HUDEP-2 (cell line): ENCODE results near the gene KEL.

ENCODE experiments used
- DNase-seq, 76 experiments: peaks; one replicate each; lab custom pipeline; 2025; ENCODE audit not compliant: unreplicated experiment in 76 of 76; lab: John Stamatoyannopoulos, UW

The KEL gene

GRCh38 chr7:142901426-142902259, 60.5 kb downstream of the KEL start:
- no peak for DNase-seq

GRCh38 chr7:142899661-142900060, 62.5 kb downstream of the KEL start:
- no peak for DNase-seq

- no peak for DNase-seq
Observed at GRCh38 chr7:142898377-142899170, 63.6 kb downstream of the KEL start.

GRCh38 chr7:142897691-142898090, 64.5 kb downstream of the KEL start:
- DNase-seq: no peak

- DNase-seq: no peak
Observed at GRCh38 chr7:142896741-142897379, 65.3 kb downstream of the KEL start.

- no peak for DNase-seq
Observed at GRCh38 chr7:142896151-142896550, 66.0 kb downstream of the KEL start.

GRCh38 chr7:142894985-142895593, 67.1 kb downstream of the KEL start:
- DNase-seq: no peak

GRCh38 chr7:142894112-142894984, 67.8 kb downstream of the KEL start:
- DNase-seq: no peak

GRCh38 chr7:142892951-142893350, 69.2 kb downstream of the KEL start:
- no peak for DNase-seq

- no peak for DNase-seq
Observed at GRCh38 chr7:142891490-142892082, 70.6 kb downstream of the KEL start.
